Measurements from ENCODE around the gene JADE3. TPM values are rescaled to one million over a fixed set of nuclear protein-coding genes. Genes with fewer than 3 reads are reported as not detected.

The JADE3 gene
- total RNA-seq, 1 donor, result 4.3 TPM

DNA sequence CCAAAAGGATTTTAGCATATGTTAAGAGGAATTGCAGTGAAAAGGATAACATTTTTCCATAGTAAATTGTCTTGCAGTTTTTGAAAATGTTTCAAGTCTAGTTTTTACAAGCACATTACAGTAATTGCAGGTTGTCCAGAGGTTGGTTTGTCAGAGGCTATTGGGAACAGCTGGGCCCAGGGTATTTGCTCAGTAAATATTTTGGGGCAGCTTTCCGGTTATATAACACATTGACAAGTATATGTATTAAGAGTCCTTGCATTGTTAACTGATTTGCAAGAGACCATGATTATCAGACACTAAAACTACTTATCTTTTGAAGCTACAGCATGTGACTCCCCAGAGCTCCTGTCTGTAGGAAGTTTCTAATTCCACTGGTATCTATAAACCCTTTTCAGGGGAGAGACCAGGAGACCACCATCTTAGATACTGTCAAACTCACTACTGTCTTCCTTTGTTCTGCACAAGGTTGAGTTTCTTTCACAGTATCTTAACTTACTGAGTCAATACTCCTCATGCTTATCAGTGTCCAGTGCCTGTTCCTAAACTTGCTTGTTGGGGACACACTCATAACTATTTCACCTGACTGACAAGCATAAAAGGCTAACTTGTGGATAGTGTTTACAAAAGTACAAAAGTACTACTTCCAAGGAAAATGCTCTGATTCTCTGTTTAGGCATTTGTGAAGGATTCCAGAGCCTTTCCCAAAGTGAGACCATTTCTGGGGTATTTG is 147.1 kb downstream of the JADE3 start:
- DNase-seq (ENCODE audit: low read depth), result no peak
- TF ChIP-seq, protein P1, sequence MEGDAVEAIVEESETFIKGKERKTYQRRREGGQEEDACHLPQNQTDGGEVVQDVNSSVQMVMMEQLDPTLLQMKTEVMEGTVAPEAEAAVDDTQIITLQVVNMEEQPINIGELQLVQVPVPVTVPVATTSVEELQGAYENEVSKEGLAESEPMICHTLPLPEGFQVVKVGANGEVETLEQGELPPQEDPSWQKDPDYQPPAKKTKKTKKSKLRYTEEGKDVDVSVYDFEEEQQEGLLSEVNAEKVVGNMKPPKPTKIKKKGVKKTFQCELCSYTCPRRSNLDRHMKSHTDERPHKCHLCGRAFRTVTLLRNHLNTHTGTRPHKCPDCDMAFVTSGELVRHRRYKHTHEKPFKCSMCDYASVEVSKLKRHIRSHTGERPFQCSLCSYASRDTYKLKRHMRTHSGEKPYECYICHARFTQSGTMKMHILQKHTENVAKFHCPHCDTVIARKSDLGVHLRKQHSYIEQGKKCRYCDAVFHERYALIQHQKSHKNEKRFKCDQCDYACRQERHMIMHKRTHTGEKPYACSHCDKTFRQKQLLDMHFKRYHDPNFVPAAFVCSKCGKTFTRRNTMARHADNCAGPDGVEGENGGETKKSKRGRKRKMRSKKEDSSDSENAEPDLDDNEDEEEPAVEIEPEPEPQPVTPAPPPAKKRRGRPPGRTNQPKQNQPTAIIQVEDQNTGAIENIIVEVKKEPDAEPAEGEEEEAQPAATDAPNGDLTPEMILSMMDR (IDR thresholded peaks at IDR 0.05; ENCODE audit: insufficient read depth, low read depth, low read length), result no peak

DNA sequence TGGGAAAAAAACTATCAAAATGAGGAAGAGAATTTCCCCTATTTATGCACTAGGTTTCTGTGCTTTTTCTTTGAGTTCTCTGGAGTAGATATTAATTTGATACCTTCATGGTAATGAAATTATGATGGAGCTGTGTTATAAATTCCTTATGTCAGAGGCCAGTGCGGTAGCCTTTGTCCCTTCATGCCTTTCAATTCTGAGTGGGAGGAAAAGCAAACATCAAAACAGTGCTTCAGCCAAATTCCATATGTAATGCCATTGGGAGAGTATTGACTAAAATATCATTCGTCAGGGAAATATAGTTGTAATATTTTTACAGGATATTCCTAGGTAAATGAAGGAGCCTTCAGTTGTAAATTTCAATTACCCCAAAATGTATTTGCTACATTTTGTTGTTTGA is 148.5 kb downstream of the JADE3 start:
- TF ChIP-seq, protein P1 (IDR thresholded peaks at IDR 0.05; ENCODE audit: insufficient read depth, low read depth, low read length), result no peak
- H3K4me3 ChIP-seq (ENCODE audit: low read depth, low read length), result no peak overlapping the region
- no peak for DNase-seq (ENCODE audit: low read depth)

More for the DNA sequence above, 147.1 kb downstream of the JADE3 start:
- no peak overlapping the region for H3K4me3 ChIP-seq (ENCODE audit: low read depth, low read length)

DNA sequence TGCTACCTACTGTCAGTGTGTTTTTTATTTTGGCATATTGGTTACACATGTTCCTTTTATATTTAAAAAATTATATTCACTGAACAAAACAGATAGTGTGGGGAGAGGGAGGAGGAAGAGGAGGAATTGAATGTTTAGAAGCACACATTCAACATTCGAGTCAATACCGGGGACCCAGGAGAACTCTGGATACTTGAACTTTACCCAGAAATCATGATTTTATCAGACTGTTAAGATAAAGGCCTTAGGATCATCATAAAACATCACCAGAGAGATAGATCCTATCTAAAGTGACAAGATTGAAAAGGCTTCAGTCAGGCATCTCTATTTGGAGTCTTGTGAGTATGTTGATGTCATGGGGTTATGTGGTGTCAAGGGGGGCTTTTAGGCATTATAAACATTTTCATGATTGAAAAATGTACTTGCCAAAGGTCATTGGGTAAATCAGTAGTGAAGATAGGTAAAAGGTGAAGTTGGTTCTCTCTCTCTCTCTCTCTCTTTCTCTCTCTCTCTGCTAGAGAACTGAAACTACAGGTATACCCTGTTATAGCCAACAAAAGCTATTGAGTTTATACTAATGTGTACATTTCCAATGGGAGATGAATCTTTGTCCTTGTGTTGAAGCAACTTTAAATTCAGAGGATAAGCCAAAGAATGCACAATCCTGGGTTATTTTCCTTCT is 149.2 kb downstream of the JADE3 start:
- no peak for DNase-seq (ENCODE audit: low read depth)
- no peak overlapping the region for H3K4me3 ChIP-seq (ENCODE audit: low read depth, low read length)
- TF ChIP-seq, protein P1 (IDR thresholded peaks at IDR 0.05; ENCODE audit: insufficient read depth, low read depth, low read length), result no peak

DNA sequence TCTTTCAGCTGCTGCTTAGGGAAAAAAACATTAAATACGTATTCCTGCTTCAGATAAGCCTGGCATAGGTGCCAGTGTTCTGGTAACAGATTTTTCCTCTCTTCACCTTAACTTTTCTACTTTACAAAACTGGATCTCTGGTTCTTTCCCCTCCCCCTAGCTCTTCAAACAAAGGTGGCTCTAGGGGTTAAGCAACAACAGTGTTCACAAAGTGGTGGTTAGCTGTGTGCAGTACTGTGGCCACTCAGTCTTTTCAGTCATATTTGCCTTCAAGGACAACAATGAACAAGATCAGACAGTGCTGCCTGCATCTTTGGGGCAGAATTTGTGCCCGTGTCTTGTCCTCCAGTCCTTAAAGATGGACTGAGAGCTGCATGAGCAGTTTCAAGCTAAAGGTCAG is 151.0 kb downstream of the JADE3 start:
- DNase-seq (ENCODE audit: low read depth), result no peak
- no peak overlapping the region for H3K4me3 ChIP-seq (ENCODE audit: low read depth, low read length)
- TF ChIP-seq, protein P1 (IDR thresholded peaks at IDR 0.05; ENCODE audit: insufficient read depth, low read depth, low read length), result no peak

DNA sequence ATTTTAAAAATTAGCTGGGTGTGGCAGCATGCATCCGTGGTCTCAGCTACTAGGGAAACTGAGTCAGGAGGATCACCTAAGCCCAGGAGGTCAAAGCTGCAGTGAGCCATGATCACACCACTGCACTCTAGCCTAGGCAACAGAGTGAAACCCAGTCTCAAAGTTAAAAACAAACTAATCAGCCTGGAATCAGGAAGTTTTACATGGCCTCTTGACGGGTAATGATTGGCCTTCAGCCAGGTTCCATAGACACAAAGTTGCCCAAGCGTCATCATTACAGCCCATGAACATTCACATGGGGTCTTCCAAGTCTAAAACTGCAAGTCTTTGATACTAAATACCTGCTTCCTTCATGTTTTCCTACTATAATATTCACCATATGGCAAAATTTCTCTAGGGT is 156.0 kb downstream of the JADE3 start:
- no peak for DNase-seq (ENCODE audit: low read depth)
- H3K4me3 ChIP-seq (ENCODE audit: low read depth, low read length), result no peak overlapping the region
- TF ChIP-seq, protein P1 (IDR thresholded peaks at IDR 0.05; ENCODE audit: insufficient read depth, low read depth, low read length), result no peak

DNA sequence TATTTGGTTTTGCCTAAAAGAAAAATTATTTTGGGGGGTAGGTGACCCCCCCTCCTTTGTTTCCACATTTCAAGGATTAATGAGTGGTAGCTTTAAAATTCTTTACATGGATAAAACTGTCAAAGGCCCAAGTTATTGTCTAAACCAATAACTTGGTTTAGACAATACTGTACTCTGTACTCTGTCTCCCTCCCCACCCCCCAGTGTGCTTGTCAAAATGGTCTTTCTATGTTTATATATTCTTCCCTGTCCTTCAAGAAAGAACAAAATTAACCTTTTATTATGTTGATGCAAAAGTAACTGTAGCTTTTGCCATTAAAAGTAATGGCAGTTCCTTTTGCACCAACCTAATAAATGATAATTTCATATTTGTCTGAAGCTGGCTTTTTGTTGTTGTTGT is 156.5 kb downstream of the JADE3 start:
- DNase-seq (ENCODE audit: low read depth), result no peak
- TF ChIP-seq, protein P1 (IDR thresholded peaks at IDR 0.05; ENCODE audit: insufficient read depth, low read depth, low read length), result no peak
- H3K4me3 ChIP-seq (ENCODE audit: low read depth, low read length), result no peak overlapping the region

Data from fibroblast of villous mesenchyme (primary cell).